NCI-H2029 treated with DMSO at 0.1 percent for 48 hours (cell line): Measurements from ENCODE around the gene IFNA2.
A peak's percentile ranks its signal among the peaks of the same experiment; 100 is the strongest.
"Not testable (repeated sequence)": the region's sequence is repeated elsewhere in the genome, so short reads cannot be mapped to it uniquely, and the experiment has no call there.

ENCODE experiments used
- DNase-seq: peaks from one replicate; lab custom pipeline; 2025; lab: John Stamatoyannopoulos, UW

Gene IFNA2

DNA sequence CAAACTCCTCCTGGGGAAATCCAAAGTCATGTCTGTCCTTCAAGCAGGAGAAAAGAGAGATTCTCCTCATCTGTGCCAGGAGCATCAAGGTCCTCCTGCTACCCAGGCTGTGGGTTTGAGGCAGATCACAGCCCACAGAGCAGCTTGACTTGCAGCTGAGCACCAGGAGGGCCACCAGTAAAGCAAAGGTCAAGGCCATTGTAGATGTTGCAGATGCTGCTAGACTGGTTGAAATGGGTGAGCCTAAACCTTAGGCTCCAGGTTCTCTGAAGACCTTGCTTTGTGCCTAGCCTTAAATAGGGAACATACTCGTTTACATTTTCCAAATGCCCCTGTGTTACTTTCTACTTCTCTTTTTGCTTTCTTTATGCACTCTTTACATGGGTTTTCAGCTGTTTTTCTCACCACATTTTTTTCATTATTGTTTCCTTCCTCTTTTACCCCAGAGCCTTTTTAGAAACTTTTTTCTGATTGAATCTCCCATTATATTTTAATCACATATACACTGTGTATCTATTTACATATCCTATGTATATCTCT, at the start of gene IFNA2:
TSS of gene IFNA2 (minus strand) at position 268 of the 540 bp plus-strand sequence. CDS start at position 199, 69 bp downstream.
- DNase-seq = no peak

DNA sequence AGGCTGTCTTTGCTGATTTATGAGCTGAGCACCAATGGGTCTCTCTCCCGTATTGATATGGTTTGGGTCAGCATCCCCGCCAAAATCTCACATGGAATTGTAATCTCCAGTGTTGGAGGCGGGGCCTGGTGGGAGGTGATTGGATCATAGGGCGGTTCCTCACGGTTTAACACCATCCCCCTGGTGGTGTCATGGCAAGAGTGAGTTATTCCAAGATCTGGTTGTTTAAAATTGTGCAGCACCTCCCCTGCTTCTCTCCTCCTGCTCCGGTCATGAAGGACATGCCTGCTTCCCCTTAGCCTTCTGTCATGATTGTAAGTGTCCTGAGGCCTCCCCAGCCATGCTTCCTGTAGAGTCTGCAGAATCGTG, 49.8 kb upstream of the IFNA2 start:
- not testable (repeated sequence) for DNase-seq

DNA sequence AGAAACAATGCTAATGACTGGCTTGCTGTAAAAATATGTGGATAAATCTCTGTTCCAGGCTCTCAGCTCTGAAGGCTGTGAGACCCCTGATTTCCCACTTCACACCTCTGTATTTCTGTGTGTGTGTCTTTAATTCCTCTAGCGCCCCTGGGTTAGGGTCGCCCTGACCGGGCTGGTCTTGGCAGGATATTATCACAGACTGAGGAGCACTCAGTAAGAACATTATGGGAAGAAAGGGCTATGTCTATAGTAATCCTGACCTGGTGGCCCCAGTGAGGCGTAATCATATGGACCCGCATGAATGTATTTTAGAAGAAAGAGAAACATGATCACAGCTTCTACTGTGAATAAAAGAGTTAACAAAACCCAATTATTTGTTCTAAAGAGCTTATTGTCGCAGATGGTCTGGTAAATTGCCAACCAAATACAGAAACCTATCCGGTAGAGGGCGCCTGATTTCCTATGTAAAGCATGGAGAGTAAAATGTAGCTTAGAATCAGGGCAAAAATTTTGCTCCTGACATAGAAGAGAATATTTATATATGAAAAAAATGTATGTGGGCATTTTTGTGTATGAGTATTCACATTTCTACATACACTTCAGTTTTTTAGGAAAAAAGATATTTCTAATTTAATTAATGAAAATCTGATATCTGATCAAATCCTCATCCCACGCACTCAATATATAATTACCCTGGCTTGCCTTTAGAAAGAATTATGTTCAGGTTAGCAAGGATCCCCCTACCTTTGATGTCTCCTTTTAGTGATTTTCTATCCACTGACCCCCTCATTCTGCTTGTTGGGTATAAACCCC, 49.2 kb upstream of the IFNA2 start:
- DNase-seq = peak; percentile 39

DNA sequence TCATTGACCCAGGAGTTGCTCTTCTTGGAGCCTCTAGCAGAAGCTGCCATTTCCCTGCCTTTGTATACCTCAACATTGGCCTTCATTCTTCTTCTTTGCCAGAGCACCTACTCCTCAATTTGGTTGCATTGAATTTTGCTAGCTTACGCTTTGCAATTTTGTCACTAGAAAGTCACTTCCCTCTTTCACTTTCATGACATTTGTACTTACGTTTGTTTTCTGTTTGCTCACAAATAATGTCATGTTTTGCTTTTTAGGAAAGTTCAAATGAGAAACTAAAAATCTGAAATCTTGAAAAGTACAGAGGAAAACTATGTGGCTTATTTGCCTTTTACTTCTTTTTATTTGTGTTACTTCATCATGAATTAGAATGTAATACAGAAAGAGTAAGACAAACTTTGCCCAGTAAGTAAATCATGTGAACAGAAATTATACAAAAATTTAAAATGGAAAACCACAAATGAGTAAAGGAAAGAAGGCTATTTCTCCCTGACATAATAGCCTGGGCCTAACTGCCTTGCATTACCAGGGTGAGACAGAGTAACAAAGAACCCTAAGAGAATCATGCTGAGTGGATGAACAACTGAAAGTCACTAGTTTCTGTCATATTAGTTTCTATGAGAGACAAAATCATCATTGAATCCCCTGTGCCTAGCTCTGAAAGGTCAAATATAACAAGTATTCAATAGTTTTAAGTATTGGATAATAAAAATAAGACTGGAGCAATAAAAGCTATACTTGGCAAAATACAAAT, 47.7 kb upstream of the IFNA2 start:
- DNase-seq = no peak

DNA sequence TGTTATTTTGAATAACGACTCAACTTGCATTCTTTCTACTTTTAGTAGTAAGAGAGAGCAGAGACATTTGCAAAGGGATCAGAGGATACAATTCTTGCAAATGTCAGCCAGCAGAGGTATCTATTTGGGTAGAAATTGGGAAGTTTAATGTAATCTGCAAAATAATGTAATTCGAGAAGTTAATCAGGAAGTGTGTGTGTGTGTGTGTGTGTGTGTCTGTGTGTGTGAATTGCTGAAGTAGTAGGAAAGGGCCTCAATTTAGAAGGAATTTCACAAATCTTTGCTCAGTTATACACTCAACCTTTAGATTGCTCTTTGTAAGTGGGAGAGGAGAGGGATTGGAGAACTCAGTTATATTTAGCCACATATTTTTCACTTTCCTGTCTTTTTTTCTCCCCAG, 44.0 kb upstream of the IFNA2 start:
- no peak for DNase-seq

DNA sequence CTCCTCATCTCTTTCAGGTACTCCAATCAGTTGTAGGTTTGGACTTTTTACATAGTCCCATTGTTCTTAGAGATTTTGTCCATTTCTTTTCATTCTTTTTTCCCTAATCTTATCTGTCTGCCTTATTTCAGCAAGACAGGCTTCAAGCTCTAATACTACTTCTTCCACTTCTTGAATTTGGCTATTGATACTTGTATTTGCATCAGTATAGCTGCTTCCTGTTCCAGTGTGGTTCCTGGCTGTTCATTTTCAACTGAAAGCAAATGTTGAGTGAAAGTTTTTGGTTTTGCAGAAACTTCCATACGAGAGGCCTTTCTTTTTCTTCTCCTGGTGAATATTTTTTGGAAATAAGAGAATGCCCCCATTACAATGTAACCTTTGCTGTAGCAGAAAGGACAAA, 43.0 kb upstream of the IFNA2 start:
- no peak for DNase-seq

DNA sequence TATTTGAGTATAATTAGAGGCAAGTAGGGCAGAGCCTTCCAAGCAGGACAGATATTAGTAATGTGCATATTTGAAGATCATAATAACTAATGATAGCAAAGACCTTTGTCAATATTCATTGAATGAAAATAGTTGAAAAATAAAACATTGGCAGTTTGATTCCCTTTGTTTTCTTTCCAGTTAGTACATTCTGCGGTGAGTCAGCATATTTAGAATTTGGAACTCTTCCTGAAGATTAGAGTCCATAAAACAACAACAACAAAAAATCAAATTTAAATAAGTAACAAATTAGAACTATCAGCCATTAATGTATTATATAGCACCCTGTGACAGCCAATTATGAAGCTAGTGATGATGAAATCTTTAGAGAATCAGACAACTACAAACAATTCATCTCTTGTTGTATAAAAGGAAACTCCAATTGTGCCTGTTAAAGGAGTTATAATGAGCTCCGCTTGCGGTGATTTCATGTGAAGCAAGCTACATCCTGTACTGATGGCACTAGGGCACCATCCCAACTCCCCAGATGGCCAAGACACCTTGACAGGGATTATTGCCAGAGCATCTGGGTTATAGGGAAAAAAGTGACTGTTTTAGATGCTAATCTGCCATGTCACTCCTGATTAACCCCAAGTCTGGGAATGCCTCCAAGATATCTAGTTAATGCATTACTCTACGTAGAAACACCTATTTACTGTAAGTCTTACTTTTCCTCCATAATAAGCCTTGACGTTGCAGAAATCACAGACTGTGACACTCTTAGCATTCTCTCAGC, 30.5 kb upstream of the IFNA2 start:
- no peak for DNase-seq

DNA sequence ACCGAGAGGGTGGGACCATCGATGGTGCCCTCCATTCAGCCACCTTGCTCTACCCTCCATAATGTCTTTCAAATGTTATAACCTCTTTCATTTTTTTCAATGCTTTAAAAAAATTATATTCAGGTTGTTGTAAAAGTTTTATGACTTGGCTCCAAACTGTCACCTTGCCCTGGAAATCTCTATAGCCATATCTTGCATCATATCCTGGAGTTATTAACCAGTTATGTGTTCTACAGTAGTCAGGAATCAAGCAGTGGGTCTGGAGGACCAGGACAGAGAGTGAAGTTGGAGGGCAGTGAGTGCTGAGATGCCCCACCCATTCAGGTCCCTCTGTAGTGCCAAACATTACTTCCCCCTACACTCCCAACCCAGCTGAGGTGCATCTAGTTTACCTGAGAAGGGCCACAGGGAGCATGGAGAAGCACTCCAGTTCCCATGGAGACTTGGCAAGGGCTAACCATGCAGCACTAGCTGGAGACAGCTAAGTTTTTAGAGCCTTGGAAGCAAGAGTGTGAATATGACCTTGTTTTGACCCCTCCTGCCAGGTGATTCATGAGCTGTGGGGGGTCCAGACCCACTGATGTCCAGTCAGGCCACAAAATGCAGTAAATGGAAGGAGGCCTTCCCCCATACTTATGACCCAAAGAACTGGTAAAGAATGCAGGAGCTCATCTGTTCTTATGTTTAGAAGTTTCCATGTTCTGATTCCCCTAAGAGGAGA, 29.2 kb upstream of the IFNA2 start:
- DNase-seq = no peak

DNA sequence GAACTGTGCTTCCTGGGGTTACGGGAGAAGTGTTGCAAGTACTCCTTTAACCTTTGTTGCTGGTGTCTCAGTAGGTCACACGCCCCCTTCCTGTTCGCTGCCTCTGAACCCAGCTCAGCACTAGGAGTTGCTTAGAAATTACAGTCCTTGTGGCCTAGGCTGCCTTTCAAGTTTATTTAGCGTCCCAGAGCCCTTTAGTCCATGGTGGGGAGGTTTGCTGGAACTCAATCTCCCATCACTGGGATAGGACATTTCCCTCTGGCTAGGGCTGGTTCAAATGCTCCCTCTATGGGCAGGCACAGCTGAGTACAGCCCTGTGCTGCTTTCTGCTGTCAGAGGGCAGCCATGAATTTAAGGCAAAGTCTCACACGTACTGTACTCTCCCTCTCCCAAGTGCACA, 28.4 kb upstream of the IFNA2 start:
- no peak for DNase-seq

DNA sequence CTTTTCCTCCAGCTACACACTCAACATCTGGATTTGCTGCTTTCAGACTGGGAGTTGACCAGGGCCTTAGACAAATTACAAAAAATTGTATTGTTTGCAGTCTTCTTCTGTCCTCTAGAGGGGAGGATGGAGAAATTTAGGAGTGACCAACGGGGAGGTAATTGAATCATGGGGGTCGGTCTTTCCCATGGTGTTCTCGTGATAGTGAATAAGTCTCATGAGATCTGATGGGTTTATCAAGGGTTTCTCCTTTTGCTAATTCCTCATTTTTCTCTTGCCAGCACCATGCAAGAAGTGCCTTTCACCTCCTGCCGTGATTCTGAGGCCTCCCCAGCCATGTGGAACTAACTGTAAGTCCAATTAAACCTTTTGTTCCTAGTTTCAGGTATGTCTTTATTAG, 28.0 kb upstream of the IFNA2 start:
- no peak for DNase-seq

DNA sequence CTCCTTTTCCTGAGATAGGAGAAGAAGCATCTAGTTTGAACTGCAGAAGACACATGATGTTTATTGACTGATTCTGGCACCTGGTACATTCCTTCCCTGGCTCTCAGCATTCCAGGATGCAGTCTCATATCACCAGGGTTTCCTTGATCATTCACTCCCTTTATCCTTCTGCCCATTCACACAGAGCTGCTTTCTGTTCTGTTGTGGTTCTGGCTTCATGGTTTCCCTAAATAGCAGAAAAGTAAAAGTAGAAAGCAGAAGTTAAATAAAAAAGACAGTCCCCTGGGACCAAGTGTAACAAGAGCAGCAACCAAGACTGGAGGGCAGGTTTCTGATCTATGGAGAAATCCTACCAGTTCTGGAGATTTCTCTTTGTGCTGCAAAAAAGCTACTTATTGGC, 26.9 kb upstream of the IFNA2 start:
- no peak for DNase-seq

DNA sequence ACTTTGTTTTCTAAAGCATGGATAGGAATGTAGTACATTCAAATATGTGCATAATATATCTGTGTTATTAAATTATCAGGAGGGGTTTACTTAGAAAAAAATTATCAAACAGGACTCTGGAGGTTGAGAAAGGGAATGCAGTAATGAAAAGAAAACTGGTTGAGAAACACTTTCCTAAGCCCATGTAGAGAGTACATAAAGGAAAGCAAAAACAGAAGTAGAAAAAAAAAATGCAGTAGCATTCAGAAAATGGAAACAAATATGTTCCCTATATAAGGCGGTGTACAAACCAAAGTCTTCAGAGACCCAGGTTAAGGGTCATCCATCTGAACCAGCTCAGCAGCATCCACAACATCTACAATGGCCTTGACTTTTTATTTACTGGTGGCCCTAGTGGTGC, 23.6 kb upstream of the IFNA2 start, which contains the start of gene IFNA8:
TSS of gene IFNA8 (plus strand) at position 301 of the 400 bp plus-strand sequence. CDS start at position 361, 60 bp downstream.
- no peak for DNase-seq

DNA sequence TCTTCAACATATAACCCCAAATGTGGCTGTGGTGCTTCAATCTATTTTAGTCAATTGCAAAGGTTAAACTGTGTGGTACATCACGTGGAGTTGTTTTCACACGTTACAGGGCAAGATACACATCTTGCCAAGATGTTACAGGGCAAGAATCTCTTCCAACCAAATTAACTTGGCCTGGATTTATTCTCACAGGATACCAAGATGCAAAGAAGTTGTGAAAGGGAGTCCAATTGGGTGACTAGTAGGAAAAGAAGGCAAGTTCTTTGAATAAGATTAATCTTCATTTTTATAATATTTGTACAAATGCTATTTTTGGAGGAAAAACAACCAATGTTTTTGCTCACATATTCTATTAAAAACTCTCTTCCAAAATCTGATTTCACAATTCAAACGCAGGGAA, 18.9 kb upstream of the IFNA2 start:
- DNase-seq = no peak

DNA sequence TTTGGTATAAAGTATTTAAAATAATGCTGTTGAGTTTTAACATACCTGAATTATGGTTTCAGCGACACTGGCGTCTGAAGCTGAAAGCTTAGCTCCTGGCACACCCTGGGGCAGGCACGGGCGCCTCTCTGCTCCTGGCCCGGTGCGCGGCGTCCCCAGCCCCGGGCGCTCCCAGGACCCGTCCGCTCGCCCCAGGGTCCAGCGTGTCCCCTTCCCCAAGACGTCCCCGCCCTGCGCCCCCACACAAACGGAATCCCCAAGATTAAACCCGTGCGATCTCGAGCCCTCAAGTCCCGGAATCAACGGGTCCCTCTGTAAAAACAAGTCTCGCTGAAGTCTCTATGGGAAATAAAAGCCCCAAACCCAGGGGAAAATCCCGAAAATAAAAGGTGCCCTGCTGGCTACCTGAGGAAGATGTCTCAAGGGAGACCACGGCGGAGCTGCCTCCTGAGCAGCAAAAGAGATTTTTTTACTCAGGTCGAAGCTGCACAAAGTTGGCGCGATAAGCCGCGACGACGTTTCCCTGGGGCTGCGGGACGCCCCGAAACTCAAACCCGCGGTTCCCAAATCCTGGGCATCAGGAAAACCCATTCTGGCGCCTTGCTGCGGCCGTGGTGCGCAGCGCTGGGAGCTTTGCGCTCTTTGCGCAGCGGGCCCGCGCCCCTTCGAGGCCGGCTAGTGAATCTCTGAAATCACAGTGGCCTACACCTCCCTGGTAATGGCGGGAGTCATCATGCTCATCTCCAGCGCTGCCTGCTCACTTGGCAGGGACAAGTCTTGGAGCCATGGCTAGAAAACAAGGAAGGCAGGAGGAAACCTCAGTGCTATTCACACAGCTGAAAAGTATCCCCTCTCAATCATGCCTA, 17.4 kb upstream of the IFNA2 start:
- DNase-seq = no peak

DNA sequence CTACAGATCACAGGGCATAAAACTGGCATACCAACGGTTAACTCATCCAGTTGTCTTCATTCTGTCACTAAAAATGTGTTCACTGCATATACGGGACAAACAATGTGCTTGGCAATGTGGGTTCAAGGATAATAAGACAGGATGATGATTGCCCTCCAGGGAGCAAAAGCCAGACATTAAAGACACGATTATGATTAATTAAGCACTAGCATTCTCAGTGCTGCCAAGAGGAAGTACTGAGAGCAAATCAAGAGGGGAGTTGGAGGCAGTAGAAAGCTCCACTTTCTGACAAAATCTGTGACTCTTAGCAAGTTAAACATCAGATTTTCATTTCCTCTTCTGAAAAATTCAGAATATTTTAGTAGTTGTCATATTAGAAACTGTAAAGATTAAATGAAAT, 14.8 kb upstream of the IFNA2 start:
- no peak for DNase-seq

DNA sequence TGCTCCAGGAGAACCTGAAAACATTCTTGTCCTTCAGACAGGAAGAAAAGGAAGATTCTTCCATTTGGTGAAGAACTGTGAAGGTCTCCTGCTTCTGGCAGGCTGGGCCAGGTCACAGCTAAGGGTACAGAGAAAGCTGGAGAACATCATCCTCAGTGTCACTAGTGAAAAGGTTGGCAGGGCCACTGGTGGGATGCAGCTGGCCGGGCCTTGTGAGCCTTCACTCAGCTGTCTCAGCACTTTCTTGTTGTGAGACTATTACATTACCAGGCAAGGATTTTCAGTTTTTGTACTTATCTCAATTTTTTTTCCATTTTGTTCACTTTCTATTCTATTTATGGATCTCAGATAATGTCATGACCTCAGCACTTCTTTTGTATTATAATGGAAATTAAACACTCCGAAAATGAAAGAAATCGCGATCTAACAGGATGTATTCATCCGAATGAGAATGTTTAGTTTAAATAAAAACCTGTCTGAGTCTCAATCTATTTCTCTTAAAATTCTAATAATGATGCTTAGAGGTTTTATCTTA, 13.8 kb upstream of the IFNA2 start:
- DNase-seq = no peak

DNA sequence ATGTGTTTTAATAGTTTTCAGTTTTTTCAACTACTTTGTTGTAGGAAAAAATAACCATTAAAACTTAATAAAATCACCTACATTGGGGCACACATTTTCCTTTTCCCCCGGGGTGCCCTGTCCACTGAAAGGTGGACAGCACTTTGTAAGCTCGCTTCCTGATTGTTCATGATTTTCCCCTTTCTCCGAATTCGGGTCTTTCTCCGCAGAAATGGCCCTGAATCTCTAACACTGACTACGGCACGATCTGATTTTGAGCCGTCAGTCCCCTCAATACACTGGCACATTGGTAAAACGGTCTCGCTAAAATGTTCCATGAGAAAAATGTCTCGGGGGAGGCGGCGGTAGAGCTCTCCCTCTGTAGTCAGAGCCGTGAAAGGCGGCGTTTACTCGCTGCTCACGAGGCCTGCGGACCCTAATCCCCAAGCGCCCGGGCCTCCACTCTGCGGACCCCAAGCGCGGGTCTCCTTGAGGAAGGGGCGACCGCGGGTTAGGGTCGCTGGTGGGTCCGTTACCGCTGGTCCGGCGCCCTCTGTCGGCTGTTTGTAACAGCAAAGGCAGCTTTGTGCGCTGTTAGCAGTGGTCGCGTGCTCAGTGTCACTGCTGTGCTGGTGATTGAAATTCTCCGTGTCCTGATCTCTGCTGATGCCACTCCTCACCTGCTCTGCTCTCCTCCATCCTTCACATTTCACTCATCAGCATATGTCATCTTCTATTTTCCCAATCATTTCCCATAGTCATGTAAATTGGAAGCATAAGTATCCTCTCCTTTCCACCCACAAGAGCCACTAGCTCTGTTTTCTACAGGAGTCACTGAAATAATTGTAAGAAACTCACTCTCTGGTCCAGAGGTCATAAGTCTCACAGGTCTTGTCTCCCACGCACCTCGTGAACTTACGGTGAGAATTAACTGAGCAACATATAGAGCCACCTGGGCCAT, 10.8 kb upstream of the IFNA2 start:
- DNase-seq = no peak

DNA sequence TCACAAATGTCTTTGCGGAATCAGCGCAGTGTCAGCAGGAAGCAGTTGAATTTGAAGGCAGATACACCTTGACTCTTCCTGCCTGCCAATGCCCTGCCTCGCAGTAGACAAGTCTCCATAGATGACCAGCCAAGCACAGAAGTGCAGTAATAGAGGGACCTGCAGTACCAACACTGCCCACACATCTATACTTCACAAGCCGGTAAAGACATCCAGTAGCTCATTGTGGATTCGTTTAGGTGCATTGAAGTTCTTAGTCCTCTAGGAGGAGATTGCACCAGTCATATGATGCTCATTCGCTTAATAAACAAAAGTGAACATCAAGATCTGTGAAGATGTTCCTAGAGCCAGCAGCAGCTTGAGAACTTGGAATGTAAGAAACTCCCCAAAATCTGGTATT, 7.1 kb upstream of the IFNA2 start:
- DNase-seq = no peak

DNA sequence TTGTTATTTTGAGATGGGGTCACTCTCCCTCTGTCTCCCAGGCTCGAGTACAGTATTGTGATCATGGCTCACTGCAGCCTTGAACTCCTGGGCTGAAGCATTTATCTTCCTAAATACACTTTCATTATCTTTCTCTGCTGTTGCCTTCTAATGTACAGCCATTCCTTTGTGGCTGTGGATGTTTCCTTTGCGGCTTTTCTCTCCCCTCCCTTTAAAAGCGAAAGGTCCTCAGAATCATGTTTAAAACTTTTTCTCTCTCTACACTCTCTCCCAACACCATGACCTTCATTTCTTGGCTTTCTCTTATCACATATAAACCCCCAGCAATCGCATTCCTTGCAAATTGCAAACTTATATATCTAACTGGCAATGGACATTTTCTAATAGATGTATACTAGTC, 1.6 kb downstream of the IFNA2 start:
- no peak for DNase-seq
